HPDE6-E6E7 (cell line): Measurements from ENCODE around the gene OGFOD1.
A peak's percentile ranks its signal among the peaks of the same experiment; 100 is the strongest.

ENCODE experiments used
- DNase-seq: peaks from one replicate; pipeline ENCODE4 v3.0.0; 2011; ENCODE audit warnings: missing footprints; ENCODE audit errors: extremely low spot score

OGFOD1 gene

GRCh38 chr16:56450986-56451752 lies at the start of gene OGFOD1, which contains the start of gene NUDT21:
Gene OGFOD1 (plus strand): TSS chr16:56451554. CDS start chr16:56451613, 59 bp downstream.
Gene NUDT21 (minus strand): TSS chr16:56451332. CDS start chr16:56451202, 130 bp downstream.
- DNase-seq, result peak; percentile 100

DNA sequence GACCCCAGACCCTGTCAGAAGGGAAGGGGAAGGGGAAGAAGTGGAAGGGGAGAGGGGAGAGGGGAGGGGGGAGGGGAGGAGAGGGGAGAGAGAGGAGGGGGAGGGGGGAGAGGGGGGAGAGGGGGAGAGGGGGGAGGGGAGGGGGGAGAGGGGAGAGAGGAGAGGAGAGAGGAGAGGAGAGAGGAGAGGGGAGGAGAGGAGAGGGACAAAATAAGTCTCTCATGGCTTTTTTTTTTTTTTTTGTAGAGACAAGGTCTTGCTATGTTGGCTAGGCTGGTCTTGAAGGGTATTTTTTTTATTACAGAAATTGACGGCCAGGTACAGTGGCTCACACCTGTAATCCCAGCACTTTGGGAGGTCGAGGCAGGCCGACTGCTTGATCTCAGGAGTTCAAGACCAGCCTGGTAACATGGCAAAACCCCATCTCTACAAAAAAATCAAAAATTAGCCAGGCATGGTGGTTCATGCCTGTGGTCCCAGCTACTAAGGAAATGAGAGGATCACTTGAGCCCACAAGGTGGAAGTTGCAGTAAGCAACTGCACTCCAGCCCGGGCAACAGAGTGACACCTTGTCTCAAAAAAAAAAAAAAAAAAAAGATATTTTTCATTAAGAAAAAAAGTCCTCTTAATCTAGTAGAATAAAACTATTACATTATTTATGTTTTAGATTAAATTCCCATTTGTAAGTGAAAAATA lies 45.2 kb upstream of the OGFOD1 start:
- DNase-seq, result no peak

- no peak for DNase-seq
Observed at GRCh38 chr16:56408379-56409098, 42.8 kb upstream of the OGFOD1 start.

GRCh38 chr16:56409195-56409594 lies 42.2 kb upstream of the OGFOD1 start:
- no peak for DNase-seq

DNA sequence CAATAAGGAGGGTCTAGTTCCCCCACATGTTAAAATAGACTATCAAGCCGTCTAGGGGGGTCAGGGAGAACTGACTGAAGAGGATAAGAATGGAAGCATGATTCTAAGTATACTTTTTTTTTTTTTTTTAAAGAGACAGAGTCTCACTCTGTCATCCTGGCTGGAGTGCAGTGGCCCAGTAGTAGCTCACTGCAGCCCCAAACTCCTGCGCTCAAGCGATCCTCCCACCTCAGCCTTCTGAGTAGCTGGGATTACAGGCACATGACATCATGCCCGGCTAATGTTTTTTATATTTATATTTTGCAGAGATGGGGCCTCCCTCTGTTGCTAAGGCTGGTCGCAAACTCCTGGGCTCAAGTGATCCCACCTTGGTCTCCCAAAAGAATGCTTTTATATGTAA lies 40.2 kb upstream of the OGFOD1 start:
- no peak for DNase-seq

GRCh38 chr16:56411624-56412023 lies 39.7 kb upstream of the OGFOD1 start:
- DNase-seq, result no peak

- DNase-seq, result no peak
Observed at GRCh38 chr16:56413381-56413780, 38.0 kb upstream of the OGFOD1 start.

GRCh38 chr16:56414366-56414765 lies 37.0 kb upstream of the OGFOD1 start:
- DNase-seq, result no peak

- no peak for DNase-seq
Observed at GRCh38 chr16:56415875-56416274, 35.5 kb upstream of the OGFOD1 start.

- DNase-seq, result no peak
Observed at GRCh38 chr16:56417138-56417537, 34.2 kb upstream of the OGFOD1 start.

- DNase-seq, result no peak
Observed at GRCh38 chr16:56419740-56420548, 31.4 kb upstream of the OGFOD1 start.

DNA sequence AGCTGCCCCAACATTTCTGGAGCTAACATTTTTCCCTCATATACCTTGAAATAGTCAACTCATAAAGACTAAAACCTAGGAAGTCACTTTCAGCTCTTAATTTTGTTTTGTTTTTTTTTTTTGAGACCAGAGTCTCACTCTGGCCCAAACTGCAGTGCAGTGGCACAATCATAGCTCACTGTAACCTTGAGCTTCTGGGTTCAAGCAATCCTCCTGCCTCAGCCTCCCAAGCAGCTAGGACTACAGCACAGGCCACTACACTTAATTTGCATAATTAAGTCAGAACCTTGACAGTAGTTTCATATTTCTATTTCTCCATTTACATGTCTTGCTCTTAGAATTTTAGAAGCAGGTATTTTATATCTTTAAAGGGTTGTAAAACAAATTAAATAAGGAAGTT lies 30.7 kb upstream of the OGFOD1 start:
- DNase-seq, result no peak

- no peak for DNase-seq
Observed at GRCh38 chr16:56421313-56421712, 30.0 kb upstream of the OGFOD1 start.

GRCh38 chr16:56421976-56422669 lies 29.2 kb upstream of the OGFOD1 start:
- DNase-seq, result no peak

- DNase-seq, result no peak
Observed at GRCh38 chr16:56422896-56423441, 28.4 kb upstream of the OGFOD1 start.

DNA sequence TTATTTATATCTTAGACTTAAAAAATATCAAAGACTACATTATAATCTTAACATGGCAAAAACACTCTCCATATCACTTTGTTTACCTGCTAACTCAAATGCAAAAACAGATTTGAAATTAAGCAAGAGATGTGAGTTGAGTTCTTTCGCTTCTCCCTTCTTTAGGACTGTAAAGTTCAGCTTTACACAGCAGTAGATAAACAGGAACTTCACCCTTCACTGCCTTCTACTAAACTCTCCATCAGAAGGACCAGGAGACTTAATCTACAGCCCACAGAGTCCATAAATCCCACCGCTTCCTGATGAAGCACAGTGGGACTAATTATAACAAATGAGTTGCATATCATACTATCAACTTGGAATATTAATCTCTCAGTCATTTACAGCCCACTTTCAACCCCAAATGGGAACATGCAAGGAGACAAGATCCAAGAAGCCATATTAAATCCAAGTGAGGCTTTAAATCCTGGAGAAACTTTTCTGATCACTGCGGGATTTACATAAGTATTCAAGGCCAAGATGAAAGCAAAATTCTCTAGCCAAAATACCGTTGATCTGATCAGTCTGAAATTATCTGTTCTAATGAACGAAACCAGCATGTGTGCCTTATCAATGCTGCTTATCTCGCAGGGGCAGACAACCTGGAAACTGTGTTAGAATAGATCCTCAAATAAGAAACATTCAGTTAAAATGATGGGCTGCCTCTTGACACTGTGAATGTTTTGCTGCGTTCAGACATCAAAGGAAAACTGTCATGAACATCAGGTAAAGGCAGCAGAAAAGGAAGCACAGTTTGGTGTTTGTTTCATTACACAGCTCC lies 27.6 kb upstream of the OGFOD1 start:
- no peak for DNase-seq

- DNase-seq, result no peak
Observed at GRCh38 chr16:56424404-56424764, 27.0 kb upstream of the OGFOD1 start.

DNA sequence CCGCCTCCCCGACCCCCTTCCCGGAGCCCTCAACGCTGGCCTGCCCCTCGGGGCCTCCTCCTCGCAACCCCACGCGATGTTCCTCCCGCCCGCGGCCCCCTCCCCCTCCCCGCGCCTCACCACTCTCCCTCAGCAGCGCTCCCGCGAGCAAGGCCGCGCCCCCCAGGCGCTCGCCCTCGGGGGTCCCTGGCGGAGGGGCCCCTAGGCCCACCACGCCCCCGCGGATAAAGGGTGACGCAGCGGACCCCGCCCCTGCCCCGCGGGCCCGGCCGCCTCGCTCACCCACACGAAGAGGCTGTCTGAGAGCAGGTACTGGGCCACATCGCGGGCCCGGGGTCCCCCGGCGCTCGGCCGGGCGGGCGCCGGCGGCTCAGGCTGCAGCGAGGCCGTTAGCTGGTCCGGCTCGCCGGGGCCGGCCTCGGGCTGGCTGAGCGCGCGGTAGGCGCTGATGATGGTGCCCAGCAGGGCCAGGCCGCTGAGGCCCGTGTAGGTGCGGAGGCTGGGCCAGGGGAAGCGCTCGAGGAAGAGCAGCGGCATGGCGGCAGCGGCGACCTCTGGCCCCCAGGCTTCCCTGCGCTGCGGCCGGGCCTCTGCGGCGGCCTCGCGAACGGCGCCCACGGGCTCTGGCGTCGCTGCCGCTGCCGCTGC lies 26.4 kb upstream of the OGFOD1 start:
- DNase-seq, result no peak

GRCh38 chr16:56425439-56425832 lies 25.9 kb upstream of the OGFOD1 start, which contains the start of gene AMFR:
Gene AMFR (minus strand): TSS chr16:56425545. CDS start chr16:56425327, 218 bp downstream.
- DNase-seq, result peak; percentile 79
